ENCODE measurements around the gene CYP2A6.
A peak's percentile ranks its signal among the peaks of the same experiment; 100 is the strongest.
"Not testable (repeated sequence)": the region's sequence is repeated elsewhere in the genome, so short reads cannot be mapped to it uniquely, and the experiment has no call there.

CYP2A6 gene

GRCh38 chr19:40850277-40850676 is at the start of gene CYP2A6:
CYP2A6 (minus strand) TSS chr19:40850447; CDS start chr19:40850426, 21 bp downstream.
- DNase-seq (ENCODE audit: low spot score), result not testable (repeated sequence)

DNA sequence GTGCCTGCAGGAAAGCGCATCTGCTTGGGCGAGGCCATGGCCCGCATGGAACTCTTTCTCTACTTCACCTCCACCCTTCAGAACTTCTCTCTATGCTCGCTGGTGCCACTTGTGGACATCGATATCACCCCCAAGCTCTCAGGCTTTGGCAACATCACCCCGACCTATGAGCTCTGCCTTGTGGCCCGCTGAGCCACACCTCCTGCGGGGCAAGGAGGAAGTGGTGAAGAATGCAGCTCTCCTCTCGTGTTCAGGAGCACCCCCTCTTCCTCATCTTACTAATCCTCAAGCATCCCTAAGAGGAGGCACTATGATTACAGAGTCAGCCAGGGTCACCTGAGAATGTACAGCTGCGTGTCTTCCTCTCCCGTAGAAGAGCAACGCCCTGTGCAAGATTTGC is 49.7 kb upstream of the CYP2A6 start:
- DNase-seq (ENCODE audit: low spot score), result not testable (repeated sequence)

DNA sequence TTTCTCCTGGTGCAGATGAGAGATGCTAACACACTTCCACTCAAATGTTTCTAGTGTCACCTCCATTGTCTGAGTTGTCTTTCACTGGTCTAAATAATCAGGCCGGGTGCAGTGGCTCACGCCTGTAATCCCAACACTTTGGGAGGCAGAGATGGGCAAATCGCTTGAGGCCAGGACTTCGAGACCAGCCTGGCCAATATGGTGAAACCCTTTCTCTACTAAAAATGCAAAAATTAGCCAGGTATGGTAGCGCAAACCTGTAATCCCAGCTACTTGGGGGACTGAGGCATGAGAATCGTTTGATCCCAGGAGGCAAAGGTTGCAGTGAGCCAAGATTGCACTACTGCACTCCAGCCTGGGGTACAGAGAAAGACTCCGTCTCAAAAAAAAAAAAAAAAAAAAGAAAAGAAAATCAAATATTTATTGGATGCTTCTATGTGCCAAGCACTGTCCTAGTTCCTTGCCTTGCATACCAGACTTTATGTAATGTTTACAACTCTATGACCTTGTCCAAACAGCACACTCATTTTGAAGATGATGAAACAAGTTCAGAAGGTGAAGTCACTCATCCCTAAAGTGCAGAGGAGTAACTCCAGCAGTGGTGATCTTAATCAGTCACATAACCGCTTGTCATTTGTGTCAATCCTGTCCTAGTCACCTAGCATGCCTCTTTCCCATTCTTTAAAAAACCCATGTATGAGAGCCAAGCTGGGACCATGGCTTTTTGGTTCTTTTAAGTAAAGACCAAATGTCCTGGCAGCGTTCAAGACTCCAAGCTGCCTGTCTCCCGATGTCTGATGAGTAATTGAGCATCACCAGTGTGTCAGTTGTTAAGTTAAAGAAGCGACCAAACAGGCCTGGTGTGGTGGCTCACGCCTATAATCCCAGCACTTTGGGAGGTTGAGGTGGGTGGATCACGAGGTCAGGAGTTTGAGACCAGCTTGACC is 46.9 kb upstream of the CYP2A6 start:
- not testable (repeated sequence) for DNase-seq (ENCODE audit: low spot score)

- DNase-seq (ENCODE audit: low spot score), result no peak
Observed at GRCh38 chr19:40896418-40896796, 46.2 kb upstream of the CYP2A6 start.

DNA sequence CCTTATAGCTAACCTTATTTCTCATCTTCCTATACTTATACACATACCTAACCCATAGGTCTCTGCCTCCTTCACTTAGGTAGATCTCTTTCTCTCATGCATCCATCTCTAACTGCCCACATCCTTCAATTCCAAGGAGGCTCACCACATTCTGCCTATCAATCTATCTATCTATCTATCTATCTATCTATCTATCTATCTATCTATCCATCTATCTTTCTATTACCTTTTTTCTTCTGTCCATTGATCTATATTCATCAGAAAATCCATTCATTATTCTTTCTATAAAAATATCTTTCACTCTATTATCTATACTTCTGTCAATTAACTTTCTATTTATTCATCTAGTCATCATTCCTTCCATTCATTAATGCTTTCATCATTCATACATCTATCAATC is 42.9 kb upstream of the CYP2A6 start:
- no peak for DNase-seq (ENCODE audit: low spot score)

DNA sequence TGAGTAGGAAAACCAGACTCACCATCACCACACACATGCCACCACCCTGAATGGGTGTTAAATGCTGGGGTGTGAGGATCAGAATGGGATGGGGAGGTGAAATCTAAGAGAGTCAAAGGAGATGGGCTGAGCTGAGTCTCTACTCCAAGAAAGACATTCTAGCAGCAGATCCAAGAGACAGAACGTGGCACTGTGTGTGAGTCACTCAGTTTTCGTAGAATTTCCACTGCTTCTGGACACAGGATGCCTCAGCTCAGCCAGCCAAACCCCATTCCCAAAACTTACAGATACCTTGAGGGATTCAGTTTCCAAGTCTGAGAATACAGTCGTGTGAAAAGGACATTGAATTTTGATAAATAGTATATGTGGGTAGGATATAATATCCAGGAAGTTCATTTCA is 39.1 kb upstream of the CYP2A6 start:
- no peak for DNase-seq (ENCODE audit: low spot score)

GRCh38 chr19:40888191-40888590 is 37.9 kb upstream of the CYP2A6 start:
- DNase-seq (ENCODE audit: low spot score), result no peak

- not testable (repeated sequence) for DNase-seq (ENCODE audit: low spot score)
Observed at GRCh38 chr19:40884187-40884931, 34.1 kb upstream of the CYP2A6 start.

DNA sequence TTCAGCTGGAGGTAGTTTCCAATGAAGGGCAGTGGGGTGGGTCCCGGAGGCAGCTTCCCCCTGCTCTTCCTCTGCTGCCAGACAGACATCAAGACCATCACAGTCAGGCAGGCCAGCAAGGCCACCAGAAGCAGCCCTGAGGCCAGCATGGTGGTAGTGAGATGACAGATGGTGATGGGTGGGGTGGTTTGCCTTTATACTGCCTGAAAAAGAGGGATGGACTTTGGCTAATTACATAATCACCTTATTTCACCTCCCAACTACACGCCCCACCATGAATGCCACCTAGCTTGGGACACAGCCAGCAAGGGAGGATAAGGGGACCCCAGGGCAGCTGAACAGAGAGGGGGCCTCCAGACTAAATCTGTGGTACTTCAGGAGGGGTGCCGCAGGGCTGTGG is 31.8 kb upstream of the CYP2A6 start, which contains the start of gene CYP2A7:
TSS of gene CYP2A7 (minus strand) at position 170 of the 400 bp plus-strand sequence. CDS start at position 149, 21 bp downstream.
- not testable (repeated sequence) for DNase-seq (ENCODE audit: low spot score)

GRCh38 chr19:40879349-40879748 is 29.1 kb upstream of the CYP2A6 start:
- not testable (repeated sequence) for DNase-seq (ENCODE audit: low spot score)

GRCh38 chr19:40875526-40875951 is 25.3 kb upstream of the CYP2A6 start:
- DNase-seq (ENCODE audit: low spot score), result peak; percentile 80

DNA sequence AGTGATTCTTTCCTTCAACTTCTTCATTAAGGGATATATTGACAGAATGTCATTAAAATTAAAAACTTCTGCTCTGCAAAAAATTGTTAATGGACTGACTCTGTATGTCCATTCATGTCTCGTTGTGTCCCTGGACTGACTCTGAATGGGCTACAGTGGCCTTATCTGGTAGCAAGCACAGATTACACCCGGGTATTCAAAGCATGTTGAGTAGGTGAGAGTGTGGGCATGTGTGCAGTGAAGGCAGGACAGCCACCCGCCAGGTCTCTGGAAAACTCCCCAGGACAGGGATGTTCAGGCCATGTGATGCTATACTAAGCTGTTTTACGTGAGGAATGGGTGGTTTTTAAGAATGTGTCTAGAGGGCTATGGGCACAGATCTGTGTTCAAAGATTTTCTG is 24.6 kb upstream of the CYP2A6 start:
- not testable (repeated sequence) for DNase-seq (ENCODE audit: low spot score)

DNA sequence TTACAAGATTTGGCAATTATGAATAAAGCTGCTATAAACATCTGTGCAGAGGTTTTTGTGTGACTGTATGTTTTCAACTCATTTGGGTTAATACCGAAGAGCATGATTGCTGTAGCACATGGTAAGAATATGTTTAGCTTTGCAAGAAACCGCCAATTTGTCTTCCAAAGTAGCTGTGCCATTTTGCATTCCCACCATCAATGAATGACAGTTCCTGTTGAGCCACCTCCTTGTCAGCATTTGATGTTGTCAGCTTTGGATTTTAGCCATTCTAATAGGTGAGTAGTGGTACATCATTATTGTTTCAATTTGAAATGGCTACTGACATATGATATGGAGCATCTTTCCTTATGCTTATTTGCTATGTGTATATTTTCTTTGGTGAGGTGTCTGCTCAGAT is 23.6 kb upstream of the CYP2A6 start:
- not testable (repeated sequence) for DNase-seq (ENCODE audit: low spot score)

DNA sequence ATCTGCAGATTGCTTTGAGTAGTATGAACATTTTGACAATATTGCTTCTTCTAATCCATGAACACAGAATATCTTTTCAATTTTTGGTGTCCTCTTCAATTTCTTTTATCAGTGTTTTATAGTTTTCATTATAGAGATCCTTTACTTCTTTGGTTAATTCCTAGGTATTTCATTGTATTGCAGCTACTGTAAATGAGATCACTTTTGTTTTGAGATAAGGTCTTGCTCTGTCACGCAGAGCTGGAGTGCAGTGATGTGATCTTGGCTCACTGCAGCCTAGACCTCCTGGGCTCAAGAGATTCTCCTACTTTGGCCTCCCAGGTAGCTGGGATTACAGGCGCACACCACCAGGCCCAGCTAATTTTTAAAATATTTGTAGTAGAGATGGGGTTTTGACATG is 22.0 kb upstream of the CYP2A6 start:
- DNase-seq (ENCODE audit: low spot score), result no peak

DNA sequence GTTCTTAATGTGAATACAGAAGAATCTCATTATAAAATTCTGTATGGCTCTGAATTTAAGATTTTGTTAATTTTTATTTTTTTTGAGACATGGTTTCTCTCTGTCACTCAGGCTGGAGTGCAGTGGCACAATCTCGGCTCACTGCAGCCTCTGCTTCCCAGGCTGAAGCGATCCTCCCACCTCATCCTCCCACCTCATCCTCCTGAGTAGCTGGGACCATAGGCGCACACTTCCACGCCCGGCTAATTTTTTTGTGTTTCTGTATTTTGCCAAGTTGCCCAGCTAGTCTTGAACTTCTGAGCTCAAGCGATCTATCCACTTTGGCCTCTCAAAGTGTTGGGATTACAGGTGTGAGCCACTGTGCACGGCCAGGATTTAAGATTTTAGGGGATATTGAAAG is 17.5 kb upstream of the CYP2A6 start:
- DNase-seq (ENCODE audit: low spot score), result no peak

DNA sequence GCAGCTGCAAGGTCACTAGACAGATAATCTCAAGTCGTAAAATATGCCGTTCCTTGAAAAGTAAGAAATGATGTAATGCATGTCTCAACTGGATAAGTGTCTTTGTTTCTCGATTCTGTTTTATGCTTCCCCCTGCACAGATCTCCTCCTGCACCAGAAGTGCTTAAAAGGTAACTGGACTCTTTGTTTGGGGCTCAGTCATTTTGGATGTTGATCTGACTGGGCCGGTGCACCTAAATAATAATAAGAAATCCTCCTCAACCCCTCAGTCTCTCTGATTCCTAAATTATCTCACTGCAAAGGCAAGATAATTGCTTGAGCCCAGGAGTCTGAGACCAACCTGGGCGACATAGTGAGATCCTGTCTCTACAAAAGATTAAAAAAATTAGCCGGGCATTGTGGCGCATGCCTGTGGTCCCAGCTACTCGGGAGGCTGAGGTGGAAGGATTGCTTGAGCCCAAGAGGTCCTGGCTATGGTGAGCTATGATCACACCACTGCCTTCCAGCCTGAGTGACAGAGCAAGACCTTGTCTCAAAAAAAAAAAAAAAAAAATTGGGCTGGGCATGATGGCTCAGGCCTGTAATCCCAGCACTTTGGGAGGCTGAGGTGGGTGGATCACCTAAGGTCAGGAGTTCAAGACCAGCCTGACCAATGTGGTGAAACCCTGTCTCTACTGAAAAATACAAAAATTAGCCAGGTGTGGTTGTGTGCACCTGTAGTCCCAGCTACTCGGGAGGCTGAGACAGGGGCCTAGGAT is 14.7 kb upstream of the CYP2A6 start:
- DNase-seq (ENCODE audit: low spot score), result not testable (repeated sequence)

DNA sequence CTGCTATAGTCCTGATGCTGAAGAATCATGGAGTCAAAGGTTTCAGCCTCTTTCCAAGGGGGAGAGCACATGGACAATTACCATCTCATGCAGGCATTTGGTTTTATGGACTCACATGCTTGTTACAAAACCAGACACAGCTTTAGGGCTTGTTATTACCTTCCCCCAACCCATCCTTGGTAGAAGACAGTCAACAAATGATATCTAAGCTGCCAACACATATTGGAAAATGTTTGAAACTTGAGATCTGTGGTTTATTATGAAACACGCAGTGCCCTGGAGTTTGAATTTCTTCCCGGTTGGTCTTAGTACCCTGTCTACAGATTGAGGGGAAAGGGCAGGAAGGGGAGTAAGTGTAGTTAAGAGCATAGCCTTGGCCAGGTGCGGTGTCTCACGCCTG is 12.5 kb upstream of the CYP2A6 start:
- DNase-seq (ENCODE audit: low spot score), result no peak

DNA sequence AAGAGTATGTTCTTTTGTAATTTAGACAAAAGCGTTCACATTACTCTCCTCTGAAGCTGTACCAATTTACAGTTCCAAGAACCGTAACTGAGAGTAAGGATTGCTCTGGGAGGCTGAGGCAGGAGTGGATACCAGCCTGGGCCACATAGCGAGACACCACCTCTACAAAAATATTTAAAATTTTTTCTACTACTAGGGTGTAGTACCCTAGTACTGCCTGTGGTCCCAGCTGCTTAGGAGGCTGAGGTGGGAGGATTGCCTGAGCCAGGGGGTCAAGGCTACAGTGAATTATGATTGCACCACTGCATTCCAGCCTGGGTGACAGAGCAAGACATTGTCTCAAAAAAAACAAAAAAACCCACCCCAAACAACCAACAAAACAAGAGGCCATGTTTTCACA is 12.1 kb upstream of the CYP2A6 start:
- DNase-seq (ENCODE audit: low spot score), result no peak

DNA sequence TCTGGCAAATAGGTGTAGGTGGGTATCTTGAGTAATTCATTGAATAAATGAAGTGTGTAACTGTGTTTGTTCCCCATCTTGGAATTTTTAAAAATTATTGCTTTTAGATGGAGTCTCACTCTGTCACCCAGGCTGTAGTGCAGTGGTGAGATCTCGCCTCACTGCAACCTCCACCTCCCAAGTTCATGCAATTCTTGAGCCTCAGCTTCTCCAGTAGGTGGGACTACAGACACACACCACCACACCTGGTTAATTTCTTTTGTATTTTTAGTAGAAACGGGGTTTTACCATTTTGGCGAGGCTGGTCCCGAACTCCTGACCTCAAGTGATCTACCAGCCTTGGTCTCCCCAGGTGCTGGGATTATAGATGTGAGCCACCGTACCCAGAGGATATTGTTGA is 7.9 kb upstream of the CYP2A6 start:
- no peak for DNase-seq (ENCODE audit: low spot score)

GRCh38 chr19:40852467-40853152 is 2.4 kb upstream of the CYP2A6 start:
- not testable (repeated sequence) for DNase-seq (ENCODE audit: low spot score)

- not testable (repeated sequence) for DNase-seq (ENCODE audit: low spot score)
Observed at GRCh38 chr19:40846722-40847121, 3.5 kb downstream of the CYP2A6 start.

All from CD4-positive, alpha-beta T cell treated with Interleukin-2 at 100 ng/mL for 4 hours (primary cell).